Activated CD8-positive, alpha-beta T cell treated with anti-CD3 and anti-CD28 coated beads for 36 hours (primary cell): Measurements from ENCODE around the gene NUBP2. TPM values are rescaled to one million over a fixed set of nuclear protein-coding genes. Genes with fewer than 3 reads are reported as not detected.

Experiments
- ATAC-seq: fragments of 200-7000 bp; cut with Tn5 transposase; one replicate; pipeline ENCODE4 v1.10.0; 2021; ENCODE audit warnings: mild to moderate bottlenecking, moderate library complexity
- CTCF ChIA-PET: fragments of 350-600 bp; sonication (Branson Sonifier 250); formaldehyde crosslinking; loops from one replicate; lab custom pipeline; 2021; ENCODE audit warnings: antibody characterized with exemption; lab: Charles Lee
- POLR2A ChIA-PET: fragments of 350-600 bp; sonication (Branson Sonifier 250); formaldehyde crosslinking; loops from one replicate; lab custom pipeline; 2021; ENCODE audit warnings: antibody characterized with exemption; lab: Charles Lee
- DNase-seq: peaks from one replicate; pipeline ENCODE4 v3.0.0-alpha.2; 2020
- H3K27ac Mint-ChIP-seq: one replicate; pipeline ENCODE4 v1.8.0; 2021; ENCODE audit warnings: mild to moderate bottlenecking, mixed read lengths
- H3K27me3 Mint-ChIP-seq: one replicate; pipeline ENCODE4 v1.8.0; 2021; ENCODE audit warnings: mixed read lengths
- H3K36me3 Mint-ChIP-seq: one replicate; pipeline ENCODE4 v1.8.0; 2021; ENCODE audit warnings: low read depth, mixed read lengths
- H3K4me1 Mint-ChIP-seq: one replicate; pipeline ENCODE4 v1.8.0; 2021; ENCODE audit warnings: low read depth, mixed read lengths
- H3K4me3 Mint-ChIP-seq: one replicate; pipeline ENCODE4 v1.8.0; 2021; ENCODE audit warnings: mild to moderate bottlenecking, moderate library complexity, mixed read lengths
- H3K9me3 Mint-ChIP-seq: one replicate; pipeline ENCODE4 v1.8.0; 2021; ENCODE audit warnings: mixed read lengths
- CTCF ChIP-seq: fragments of 200-600 bp; IDR thresholded peaks from one replicate; pipeline ENCODE4 v1.8.0; 2022; ENCODE audit warnings: antibody characterized with exemption, mild to moderate bottlenecking
- intact Hi-C: fragments of 100-400 bp; cut with micrococcal nuclease; formaldehyde crosslinking; loops from one replicate; pipeline ENCODE4 v1.10.0; 2022
- total RNA-seq, 2 experiments: library from RNA; stranded (reverse); gene quantifications; one replicate each; pipeline ENCODE4 v1.2.3, GENCODE V29; 2021

Gene NUBP2
- total RNA-seq, 2 experiments from 2014 or later = 43.5 to 45.0 TPM

- H3K27me3 Mint-ChIP-seq = no peaks in the 10 kb centered on the region
- H3K36me3 Mint-ChIP-seq = peaks cover 17% of the 10 kb centered on the region
- ATAC-seq (no peak), DNase-seq (no peak)
- H3K4me3 Mint-ChIP-seq = no peak overlapping the region
- ChIA-PET CTCF (no interaction called here), POLR2A (no interaction called here)
- no peaks in the 10 kb centered on the region for H3K9me3 Mint-ChIP-seq
- TF ChIP-seq CTCF = no peak
- H3K27ac Mint-ChIP-seq = no peak overlapping the region
- intact Hi-C loops = no loop called here
- H3K4me1 Mint-ChIP-seq = peaks cover 13% of the 10 kb centered on the region
Observed at GRCh38 chr16:1817276-1817589, 34.5 kb downstream of the NUBP2 start.

- H3K4me3 Mint-ChIP-seq = no peak overlapping the region
- ATAC-seq (no peak), DNase-seq (no peak)
- H3K9me3 Mint-ChIP-seq = no peaks in the 10 kb centered on the region
- peaks cover 10% of the 10 kb centered on the region for H3K4me1 Mint-ChIP-seq
- ChIA-PET CTCF (no interaction called here), POLR2A (no interaction called here)
- peaks cover 17% of the 10 kb centered on the region for H3K36me3 Mint-ChIP-seq
- intact Hi-C loops = no loop called here
- H3K27me3 Mint-ChIP-seq = no peaks in the 10 kb centered on the region
- TF ChIP-seq CTCF = no peak
- no peak overlapping the region for H3K27ac Mint-ChIP-seq
Observed at GRCh38 chr16:1817716-1818115, 35.0 kb downstream of the NUBP2 start.

GRCh38 chr16:1818204-1818872, 35.6 kb downstream of the NUBP2 start:
- DNase-seq (no peak), ATAC-seq (no peak)
- intact Hi-C loops = no loop called here
- POLR2A ChIA-PET = no interaction called here
- Mint-ChIP-seq H3K4me3 (no peak overlapping the region), H3K4me1 (peaks cover 4% of the 10 kb centered on the region), H3K9me3 (no peaks in the 10 kb centered on the region), H3K27ac (no peak overlapping the region), H3K36me3 (peaks cover 16% of the 10 kb centered on the region), H3K27me3 (no peaks in the 10 kb centered on the region)
- no peak for TF ChIP-seq CTCF
- CTCF ChIA-PET = no interaction called here

GRCh38 chr16:1818873-1819525, 36.2 kb downstream of the NUBP2 start:
- H3K4me3 Mint-ChIP-seq = no peak overlapping the region
- no peak overlapping the region for H3K27ac Mint-ChIP-seq
- H3K27me3 Mint-ChIP-seq = no peaks in the 10 kb centered on the region
- H3K4me1 Mint-ChIP-seq = peaks cover 3% of the 10 kb centered on the region
- ChIA-PET POLR2A (no interaction called here), CTCF (no interaction called here)
- no peaks in the 10 kb centered on the region for H3K9me3 Mint-ChIP-seq
- peaks cover 12% of the 10 kb centered on the region for H3K36me3 Mint-ChIP-seq
- intact Hi-C loops = no loop called here
- TF ChIP-seq CTCF = no peak
- ATAC-seq (no peak), DNase-seq (no peak)

- H3K4me3 Mint-ChIP-seq = no peak overlapping the region
- H3K9me3 Mint-ChIP-seq = no peaks in the 10 kb centered on the region
- peaks cover 12% of the 10 kb centered on the region for H3K36me3 Mint-ChIP-seq
- intact Hi-C loops = no loop called here
- peaks cover 7% of the 10 kb centered on the region for H3K4me1 Mint-ChIP-seq
- DNase-seq = no peak
- ATAC-seq = no peak
- no peak for TF ChIP-seq CTCF
- ChIA-PET CTCF (no interaction called here), POLR2A (no interaction called here)
- no peaks in the 10 kb centered on the region for H3K27me3 Mint-ChIP-seq
- no peak overlapping the region for H3K27ac Mint-ChIP-seq
Observed at GRCh38 chr16:1819611-1820010, 36.9 kb downstream of the NUBP2 start.
